ENCODE data around the gene FCGR3B.
"Not testable (repeated sequence)": the region's sequence is repeated elsewhere in the genome, so short reads cannot be mapped to it uniquely, and the experiment has no call there.

DNA sequence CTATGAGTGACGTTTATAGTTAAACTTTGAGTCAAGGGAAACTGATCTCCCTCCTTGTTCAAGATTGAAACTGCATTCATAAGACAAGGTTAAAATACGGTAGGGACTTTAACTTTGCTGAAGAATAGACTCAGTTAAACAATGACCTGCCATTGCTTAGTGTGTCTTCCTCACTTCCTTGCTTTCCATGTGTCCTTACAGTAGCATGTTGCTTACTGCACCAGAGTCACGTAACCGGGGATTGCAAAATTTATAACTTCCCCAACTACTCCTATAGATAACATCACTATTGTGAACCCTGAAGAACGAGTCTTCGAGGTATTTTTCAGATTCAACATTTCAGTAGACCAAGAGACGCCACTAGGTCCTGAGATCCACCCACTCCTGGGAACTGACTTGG is 22.6 kb upstream of the FCGR3B start:
- not testable (repeated sequence) for TF ChIP-seq FOXA1, ARNT, FOXK2, ELF4 (IDR thresholded peaks at IDR 0.05)
- TF ChIP-seq, protein P1, sequence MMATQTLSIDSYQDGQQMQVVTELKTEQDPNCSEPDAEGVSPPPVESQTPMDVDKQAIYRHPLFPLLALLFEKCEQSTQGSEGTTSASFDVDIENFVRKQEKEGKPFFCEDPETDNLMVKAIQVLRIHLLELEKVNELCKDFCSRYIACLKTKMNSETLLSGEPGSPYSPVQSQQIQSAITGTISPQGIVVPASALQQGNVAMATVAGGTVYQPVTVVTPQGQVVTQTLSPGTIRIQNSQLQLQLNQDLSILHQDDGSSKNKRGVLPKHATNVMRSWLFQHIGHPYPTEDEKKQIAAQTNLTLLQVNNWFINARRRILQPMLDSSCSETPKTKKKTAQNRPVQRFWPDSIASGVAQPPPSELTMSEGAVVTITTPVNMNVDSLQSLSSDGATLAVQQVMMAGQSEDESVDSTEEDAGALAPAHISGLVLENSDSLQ (IDR thresholded peaks at IDR 0.05): not testable (repeated sequence)
